Endothelial cell of umbilical vein (primary cell): ENCODE results near the gene COA4. TPM values are rescaled to one million over a fixed set of nuclear protein-coding genes. Genes with fewer than 3 reads are reported as not detected.

Source experiments
- BruUV-seq: library from RNA; stranded (reverse); fragments of 400-500 nt; replicated peaks from 2 replicates; lab custom pipeline; 2021; lab: Mats Ljungman, UMichigan
- CTCF ChIA-PET: fragments of 300-600, 350-600 bp; sonication (Branson Sonifier 250); formaldehyde crosslinking; loops from one replicate; lab custom pipeline; 2021; ENCODE audit warnings: antibody characterized with exemption, inconsistent platforms; lab: Charles Lee
- POLR2A ChIA-PET: fragments of 300-600, 350-600 bp; sonication (Branson Sonifier 250); formaldehyde crosslinking; loops from one replicate; lab custom pipeline; 2021; ENCODE audit warnings: antibody characterized with exemption, inconsistent platforms; lab: Charles Lee
- DNase-seq: peaks from one replicate; pipeline ENCODE4 v3.0.0-alpha.2; 2011; ENCODE audit warnings: low read depth, low spot score
- FAIRE-seq: peaks from 2 replicates; lab custom pipeline; 2011; peaks lifted over from hg19 to GRCh38; lab: Jason Lieb, UNC
- H2AFZ ChIP-seq: 2 replicates; pipeline ENCODE4 v1.6.0; 2012; ENCODE audit warnings: low read depth, low read length, control low read depth, inconsistent platforms
- H3K27ac ChIP-seq: 2 replicates; pipeline ENCODE4 v1.5.1; 2011; ENCODE audit warnings: low read depth, mild to moderate bottlenecking, control low read depth, low read length, moderate library complexity; ENCODE audit not compliant: insufficient read depth
- H3K27me3 ChIP-seq, 2 experiments: 2 replicates each; pipeline versions ENCODE4 v1.6.0 to v1.6.1; 2011; ENCODE audit warnings: low read length in 2 of 2, mixed read lengths in 1 of 2; ENCODE audit not compliant: control insufficient read depth in 2 of 2, insufficient read depth in 2 of 2
- H3K36me3 ChIP-seq, 2 experiments: 2 replicates in 1 of 2; 3 replicates in 1 of 2; pipeline ENCODE4 v1.5.1; 2011; ENCODE audit warnings: low read length in 2 of 2, mild to moderate bottlenecking in 1 of 2, moderate library complexity in 1 of 2; ENCODE audit not compliant: control insufficient read depth in 2 of 2, insufficient read depth in 2 of 2; ENCODE audit errors: extremely low read depth in 1 of 2
- H3K4me1 ChIP-seq: 3 replicates; pipeline ENCODE4 v1.5.1; 2011; ENCODE audit warnings: mild to moderate bottlenecking, low read length; ENCODE audit not compliant: control insufficient read depth, insufficient read depth; ENCODE audit errors: extremely low read depth
- H3K4me2 ChIP-seq: 2 replicates; pipeline ENCODE4 v1.6.1; 2011; ENCODE audit warnings: low read length, control low read depth, mixed read lengths; ENCODE audit not compliant: insufficient read depth
- H3K4me3 ChIP-seq, 3 experiments: fragments of 200-600 bp in 1 of 3; sonication (generic), shearing (Covaris generic) in 1 of 3; replicated peaks in 1 of 3; 2 replicates each; pipeline ENCODE4 v1.5.1; 2011 to 2016; ENCODE audit warnings: control low read depth in 3 of 3, low read length in 3 of 3, mild to moderate bottlenecking in 2 of 3, inconsistent platforms in 1 of 3, low read depth in 1 of 3, moderate library complexity in 1 of 3; ENCODE audit not compliant: insufficient read depth in 1 of 3
- H3K79me2 ChIP-seq: 2 replicates; pipeline ENCODE4 v1.6.0; 2012; ENCODE audit warnings: low read length, inconsistent platforms; ENCODE audit not compliant: control insufficient read depth, insufficient read depth
- H3K9ac ChIP-seq: replicated peaks from 2 replicates; pipeline ENCODE3; 2011; ENCODE audit warnings: low read length, control low read depth; ENCODE audit not compliant: insufficient read depth; ENCODE audit errors: extremely low read depth
- H3K9me1 ChIP-seq: replicated peaks from 3 replicates; pipeline ENCODE4 v1.6.0; 2011; ENCODE audit warnings: mild to moderate bottlenecking, low read length; ENCODE audit not compliant: control insufficient read depth, insufficient read depth; ENCODE audit errors: extremely low read depth
- H3K9me3 ChIP-seq: replicated peaks from 2 replicates; pipeline ENCODE4 v1.5.1; 2012; ENCODE audit warnings: low read length, inconsistent platforms; ENCODE audit not compliant: control insufficient read depth, insufficient read depth
- H4K20me1 ChIP-seq: replicated peaks from 2 replicates; pipeline ENCODE3; 2011; ENCODE audit warnings: mild to moderate bottlenecking, low read length; ENCODE audit not compliant: control insufficient read depth, insufficient read depth; ENCODE audit errors: extremely low read depth
- EZH2 ChIP-seq: IDR thresholded peaks from 2 replicates; pipeline ENCODE4 v1.6.1; 2012; ENCODE audit warnings: borderline replicate concordance, low read depth, mild to moderate bottlenecking, moderate library complexity, low read length, inconsistent platforms; ENCODE audit not compliant: severe bottlenecking
- FOS ChIP-seq: IDR thresholded peaks from 2 replicates; pipeline ENCODE4 v1.6.1; 2011; ENCODE audit warnings: mild to moderate bottlenecking, low read length, moderate library complexity, borderline replicate concordance; ENCODE audit not compliant: insufficient read depth
- GATA2 ChIP-seq: IDR thresholded peaks from 2 replicates; pipeline ENCODE4 v1.7.0; 2011; ENCODE audit warnings: low read depth, mild to moderate bottlenecking, moderate library complexity, mixed read lengths, low read length; ENCODE audit not compliant: insufficient read length, insufficient read depth
- JUN ChIP-seq: IDR thresholded peaks from 2 replicates; pipeline ENCODE4 v1.6.1; 2011; ENCODE audit warnings: borderline replicate concordance, low read depth; ENCODE audit not compliant: insufficient read length, insufficient read depth
- MYC ChIP-seq: IDR thresholded peaks from one replicate; pipeline ENCODE4 v1.6.1; 2011; ENCODE audit warnings: mild to moderate bottlenecking, low read depth, low read length
- POLR2A ChIP-seq: IDR thresholded peaks from 2 replicates; pipeline ENCODE4 v1.6.1; 2012; ENCODE audit warnings: low read depth, mild to moderate bottlenecking, control low read depth, low read length
- POLR2AphosphoS5 ChIP-seq: IDR thresholded peaks from 2 replicates; pipeline ENCODE4 v1.6.1; 2012; ENCODE audit warnings: low read depth, mild to moderate bottlenecking, control low read depth, low read length, moderate library complexity; ENCODE audit not compliant: insufficient read depth
- dilution Hi-C: fragments of 300-500 bp; cut with MboI; formaldehyde crosslinking; loops from one replicate; pipeline ENCODE4 v1.15.0; 2019; ENCODE audit warnings: low sequenced_read_pairs; ENCODE audit not compliant: extremely low pct_ligation_motif_present
- intact Hi-C: fragments of 100-400 bp; cut with micrococcal nuclease; formaldehyde crosslinking; loops from one replicate; pipeline ENCODE4 v1.10.0; 2022
- polyA plus RNA-seq, 4 experiments: library from polyadenylated mRNA; depleted of rRNA in 3 of 4; stranded (reverse) in 3 of 4; unstranded in 1 of 4; fragments of >200 nt; gene quantifications; 2 replicates each; pipeline versions ENCODE4 v1.2.1 to v1.2.3, GENCODE V29; 2011 to 2012; ENCODE audit warnings: missing spikeins in 1 of 4
- total RNA-seq: library from RNA; stranded (reverse); gene quantifications from 2 replicates; pipeline ENCODE4 v1.2.3, GENCODE V29; 2021
- TF ChIP-seq, protein P1 (sequence below), 2 donors: IDR thresholded peaks; 1 replicate in 1 of 2; 2 replicates in 1 of 2; pipeline ENCODE4 v1.5.1; 2011; ENCODE audit warnings: low read length in 2 of 2, mild to moderate bottlenecking in 2 of 2, moderate library complexity in 2 of 2, control low read depth in 1 of 2, inconsistent platforms in 1 of 2, low read depth in 1 of 2; ENCODE audit not compliant: insufficient read depth in 1 of 2; ENCODE audit errors: extremely low read depth in 1 of 2
- TF ChIP-seq, protein P2 (sequence below): IDR thresholded peaks from 2 replicates; pipeline ENCODE4 v1.6.1; 2011; ENCODE audit not compliant: insufficient read depth, insufficient read length

COA4 gene
- total and polyA plus RNA-seq, 2 donors (not counting 3 experiments of a cell fraction or from before 2014, with no cell fraction given): 58.1 to 120 TPM

DNA sequence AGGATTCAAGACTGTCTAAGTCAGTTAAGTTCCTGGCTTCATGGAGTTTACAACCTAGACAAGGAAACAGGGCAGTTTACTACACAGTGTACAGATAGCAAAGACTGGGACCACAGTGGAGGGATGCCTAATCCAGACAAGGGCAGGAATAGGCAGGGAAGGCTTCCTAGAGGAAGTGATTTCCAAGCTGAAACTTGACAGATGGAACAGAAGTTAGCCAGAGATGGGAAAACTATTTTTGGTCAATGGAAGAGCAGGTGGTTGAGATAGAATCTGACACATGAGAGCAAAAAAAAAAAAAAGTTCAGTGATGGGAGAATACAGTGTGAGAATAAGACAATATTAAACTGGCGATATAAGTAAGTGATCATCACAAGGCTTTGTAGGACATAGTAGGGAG lies 1.3 kb downstream of the COA4 start:
- Histone ChIP-seq H3K79me2 (peaks cover 35% of the 10 kb centered on the region), H3K27ac (no peak overlapping the region), H3K27me3 (no peaks in the 10 kb centered on the region), H3K9ac (peak overlapping the region; percentile 88), H2AFZ (no peak overlapping the region), H3K4me2 (peak overlapping the region; percentile 92), H3K4me3 (peak overlapping the region in 1 of 3 experiments; percentile 93), H3K36me3 (peaks cover 6 to 9% of the 10 kb centered on the region in 2 experiments), H4K20me1 (no peaks in the 10 kb centered on the region), H3K9me1 (no peaks in the 10 kb centered on the region), H3K4me1 (peaks cover 16% of the 10 kb centered on the region), H3K9me3 (no peaks in the 10 kb centered on the region)
- TF ChIP-seq, protein P1, sequence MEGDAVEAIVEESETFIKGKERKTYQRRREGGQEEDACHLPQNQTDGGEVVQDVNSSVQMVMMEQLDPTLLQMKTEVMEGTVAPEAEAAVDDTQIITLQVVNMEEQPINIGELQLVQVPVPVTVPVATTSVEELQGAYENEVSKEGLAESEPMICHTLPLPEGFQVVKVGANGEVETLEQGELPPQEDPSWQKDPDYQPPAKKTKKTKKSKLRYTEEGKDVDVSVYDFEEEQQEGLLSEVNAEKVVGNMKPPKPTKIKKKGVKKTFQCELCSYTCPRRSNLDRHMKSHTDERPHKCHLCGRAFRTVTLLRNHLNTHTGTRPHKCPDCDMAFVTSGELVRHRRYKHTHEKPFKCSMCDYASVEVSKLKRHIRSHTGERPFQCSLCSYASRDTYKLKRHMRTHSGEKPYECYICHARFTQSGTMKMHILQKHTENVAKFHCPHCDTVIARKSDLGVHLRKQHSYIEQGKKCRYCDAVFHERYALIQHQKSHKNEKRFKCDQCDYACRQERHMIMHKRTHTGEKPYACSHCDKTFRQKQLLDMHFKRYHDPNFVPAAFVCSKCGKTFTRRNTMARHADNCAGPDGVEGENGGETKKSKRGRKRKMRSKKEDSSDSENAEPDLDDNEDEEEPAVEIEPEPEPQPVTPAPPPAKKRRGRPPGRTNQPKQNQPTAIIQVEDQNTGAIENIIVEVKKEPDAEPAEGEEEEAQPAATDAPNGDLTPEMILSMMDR (IDR thresholded peaks at IDR 0.05; ENCODE audit: extremely low read depth in 1 of 2, insufficient read depth in 1 of 2, low read depth in 1 of 2, low read length in 2 of 2): no peak
- TF ChIP-seq EZH2 (no peak), GATA2 (no peak), POLR2AphosphoS5 (no peak), JUN (no peak), POLR2A (no peak), FOS (no peak), MYC (no peak)
- TF ChIP-seq, protein P2, sequence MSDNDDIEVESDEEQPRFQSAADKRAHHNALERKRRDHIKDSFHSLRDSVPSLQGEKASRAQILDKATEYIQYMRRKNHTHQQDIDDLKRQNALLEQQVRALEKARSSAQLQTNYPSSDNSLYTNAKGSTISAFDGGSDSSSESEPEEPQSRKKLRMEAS: no peak
- DNase-seq (no peak), FAIRE-seq (no peak)
- BruUV-seq: no TSS peak
- dilution Hi-C loops (no loop called here), intact Hi-C loops (loop anchor here (5.0 kb wide), 1 partner anchor 113 kb away; the partner anchor contains the start of gene RAB6A)
- ChIA-PET CTCF (no interaction called here), POLR2A (no interaction called here)
